Nephron progenitor cell (in vitro differentiated cells): ENCODE data around the gene PNKP.

Experiments used
- DNase-seq: peaks from one replicate; pipeline ENCODE4 v3.0.0; 2021
- H3K27ac Mint-ChIP-seq: 2 replicates; pipeline ENCODE4 v1.8.0; 2021; ENCODE audit warnings: mild to moderate bottlenecking, moderate library complexity, mixed read lengths
- H3K27me3 Mint-ChIP-seq: 2 replicates; pipeline ENCODE4 v1.8.0; 2021; ENCODE audit warnings: mild to moderate bottlenecking, low read depth, mixed read lengths; ENCODE audit not compliant: poor library complexity
- H3K36me3 Mint-ChIP-seq: 2 replicates; pipeline ENCODE4 v1.8.0; 2021; ENCODE audit warnings: low read depth, mixed read lengths
- H3K4me1 Mint-ChIP-seq: 2 replicates; pipeline ENCODE4 v1.8.0; 2021; ENCODE audit warnings: mixed read lengths
- H3K4me3 Mint-ChIP-seq: 2 replicates; pipeline ENCODE4 v1.8.0; 2021; ENCODE audit warnings: mild to moderate bottlenecking, moderate library complexity, mixed read lengths
- H3K9me3 Mint-ChIP-seq: 2 replicates; pipeline ENCODE4 v1.8.0; 2021; ENCODE audit warnings: mild to moderate bottlenecking, moderate library complexity, mixed read lengths
- TF ChIP-seq, protein P1 (sequence below): fragments of 200-600 bp; sonication (generic); IDR thresholded peaks from 2 replicates; pipeline ENCODE4 v1.5.0; 2021; ENCODE audit warnings: antibody characterized with exemption

PNKP gene

DNA sequence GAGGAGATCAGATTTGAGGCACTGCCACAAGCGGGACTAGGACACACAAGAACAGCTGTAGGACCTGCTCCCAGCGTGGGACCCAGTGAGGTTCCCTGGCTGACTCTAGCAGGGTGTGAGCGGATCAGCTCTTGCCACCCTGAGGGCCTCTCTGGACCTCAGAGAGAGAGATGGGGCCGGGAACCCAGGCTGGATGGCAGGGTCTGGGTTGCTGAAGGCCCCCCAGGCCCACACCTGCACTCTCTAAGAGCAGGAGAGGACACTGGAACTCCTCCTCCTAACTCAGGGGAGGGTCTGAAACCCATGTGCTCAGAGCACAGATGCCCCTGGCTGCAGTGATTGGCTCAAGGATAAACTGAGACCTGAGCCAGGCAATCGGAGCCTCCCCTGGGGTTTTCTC lies 42.8 kb upstream of the PNKP start:
- Mint-ChIP-seq H3K27ac (no peak overlapping the region), H3K27me3 (no peaks in the 10 kb centered on the region), H3K4me1 (peaks cover 21% of the 10 kb centered on the region), H3K9me3 (peaks cover 3% of the 10 kb centered on the region), H3K36me3 (peaks cover 75% of the 10 kb centered on the region), H3K4me3 (no peak overlapping the region)
- DNase-seq, result no peak
- TF ChIP-seq, protein P1, sequence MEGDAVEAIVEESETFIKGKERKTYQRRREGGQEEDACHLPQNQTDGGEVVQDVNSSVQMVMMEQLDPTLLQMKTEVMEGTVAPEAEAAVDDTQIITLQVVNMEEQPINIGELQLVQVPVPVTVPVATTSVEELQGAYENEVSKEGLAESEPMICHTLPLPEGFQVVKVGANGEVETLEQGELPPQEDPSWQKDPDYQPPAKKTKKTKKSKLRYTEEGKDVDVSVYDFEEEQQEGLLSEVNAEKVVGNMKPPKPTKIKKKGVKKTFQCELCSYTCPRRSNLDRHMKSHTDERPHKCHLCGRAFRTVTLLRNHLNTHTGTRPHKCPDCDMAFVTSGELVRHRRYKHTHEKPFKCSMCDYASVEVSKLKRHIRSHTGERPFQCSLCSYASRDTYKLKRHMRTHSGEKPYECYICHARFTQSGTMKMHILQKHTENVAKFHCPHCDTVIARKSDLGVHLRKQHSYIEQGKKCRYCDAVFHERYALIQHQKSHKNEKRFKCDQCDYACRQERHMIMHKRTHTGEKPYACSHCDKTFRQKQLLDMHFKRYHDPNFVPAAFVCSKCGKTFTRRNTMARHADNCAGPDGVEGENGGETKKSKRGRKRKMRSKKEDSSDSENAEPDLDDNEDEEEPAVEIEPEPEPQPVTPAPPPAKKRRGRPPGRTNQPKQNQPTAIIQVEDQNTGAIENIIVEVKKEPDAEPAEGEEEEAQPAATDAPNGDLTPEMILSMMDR, result no peak

DNA sequence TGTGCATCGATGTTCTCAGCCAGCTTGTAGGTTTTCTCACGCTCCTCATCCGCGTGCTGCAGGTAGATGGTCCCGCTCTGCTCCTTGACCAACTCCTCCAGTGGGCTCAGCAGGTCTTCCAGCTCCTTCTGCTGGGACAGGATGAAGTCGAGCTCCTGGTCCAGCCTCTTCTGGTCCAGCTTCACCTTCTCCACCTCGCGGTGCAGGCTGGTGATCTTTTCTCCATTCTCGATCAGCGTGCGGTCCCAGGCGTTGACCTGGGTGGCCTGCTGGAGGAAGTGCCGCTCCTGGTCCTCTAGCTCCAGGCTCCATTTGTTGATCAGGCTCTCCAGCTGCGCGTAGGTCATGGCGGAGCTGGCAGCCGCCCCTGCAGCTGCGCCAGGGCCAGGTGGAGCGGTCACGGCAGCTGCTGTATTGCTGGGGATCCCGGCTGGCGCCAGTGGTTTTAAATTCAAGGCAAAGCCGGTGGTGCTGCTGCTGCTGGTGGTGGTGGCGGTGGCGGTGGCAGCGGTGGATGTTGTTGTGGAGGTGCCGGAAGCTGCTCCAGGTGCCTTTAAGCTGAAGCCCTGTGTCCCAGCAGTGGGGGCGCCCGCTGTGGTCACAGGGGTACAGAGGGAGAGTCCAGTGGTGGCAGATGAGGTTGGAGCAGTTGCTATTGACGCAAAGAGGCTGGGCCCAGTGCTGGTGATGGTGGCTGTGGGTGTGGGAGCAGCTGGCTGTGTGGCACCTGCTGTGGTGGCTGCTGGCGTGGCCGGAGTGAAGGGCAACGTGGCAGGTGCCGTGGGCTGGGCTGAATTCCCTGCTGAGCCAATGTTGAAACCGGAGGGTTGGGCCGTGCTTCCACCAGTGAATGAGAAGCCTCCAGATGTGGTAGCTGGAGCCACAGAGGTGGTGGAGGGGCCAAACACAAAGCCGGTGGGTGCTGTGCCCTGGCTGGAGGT lies 41.4 kb upstream of the PNKP start:
- H3K27ac Mint-ChIP-seq, result no peak overlapping the region
- H3K9me3 Mint-ChIP-seq, result no peaks in the 10 kb centered on the region
- H3K4me1 Mint-ChIP-seq, result peaks cover 20% of the 10 kb centered on the region
- H3K4me3 Mint-ChIP-seq, result no peak overlapping the region
- no peaks in the 10 kb centered on the region for H3K27me3 Mint-ChIP-seq
- TF ChIP-seq, protein P1, result no peak
- H3K36me3 Mint-ChIP-seq, result peaks cover 62% of the 10 kb centered on the region
- no peak for DNase-seq

DNA sequence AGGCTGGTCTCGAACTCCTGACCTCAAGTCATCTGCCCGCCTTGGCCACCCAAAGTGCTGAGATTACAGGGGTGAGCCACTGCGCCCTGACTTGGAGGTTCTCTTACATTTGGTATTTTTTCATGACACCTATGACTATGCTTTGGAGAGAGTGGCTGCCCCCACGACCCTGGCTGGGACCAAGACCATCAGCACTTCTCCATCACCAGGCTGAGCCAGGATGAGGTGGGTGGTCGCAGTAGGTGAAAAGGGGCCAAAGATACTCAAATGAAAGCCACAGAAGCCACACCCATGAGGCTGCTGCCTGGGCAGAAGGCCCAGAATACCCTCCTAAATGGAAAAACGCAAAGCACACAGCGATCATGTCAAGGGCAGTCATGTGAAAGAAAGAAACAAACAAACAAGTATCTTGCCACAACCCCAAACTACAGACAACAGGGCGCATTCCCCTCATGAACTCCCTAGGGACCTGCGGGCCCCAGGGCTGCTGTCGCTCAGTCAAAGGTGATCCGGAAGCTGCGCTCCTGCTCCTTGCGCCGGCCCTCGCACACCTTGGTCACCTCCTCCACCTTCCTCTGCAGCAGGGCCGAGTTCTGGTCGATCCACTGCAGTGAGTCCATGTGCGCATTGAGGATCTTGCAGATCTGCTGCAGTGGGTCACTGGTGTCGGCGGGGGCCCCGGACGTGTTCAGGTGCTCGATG lies 40.5 kb upstream of the PNKP start:
- Mint-ChIP-seq H3K9me3 (no peaks in the 10 kb centered on the region), H3K27me3 (no peaks in the 10 kb centered on the region), H3K36me3 (peaks cover 53% of the 10 kb centered on the region), H3K4me3 (no peak overlapping the region), H3K27ac (no peak overlapping the region), H3K4me1 (peaks cover 12% of the 10 kb centered on the region)
- no peak for DNase-seq
- TF ChIP-seq, protein P1, result no peak

DNA sequence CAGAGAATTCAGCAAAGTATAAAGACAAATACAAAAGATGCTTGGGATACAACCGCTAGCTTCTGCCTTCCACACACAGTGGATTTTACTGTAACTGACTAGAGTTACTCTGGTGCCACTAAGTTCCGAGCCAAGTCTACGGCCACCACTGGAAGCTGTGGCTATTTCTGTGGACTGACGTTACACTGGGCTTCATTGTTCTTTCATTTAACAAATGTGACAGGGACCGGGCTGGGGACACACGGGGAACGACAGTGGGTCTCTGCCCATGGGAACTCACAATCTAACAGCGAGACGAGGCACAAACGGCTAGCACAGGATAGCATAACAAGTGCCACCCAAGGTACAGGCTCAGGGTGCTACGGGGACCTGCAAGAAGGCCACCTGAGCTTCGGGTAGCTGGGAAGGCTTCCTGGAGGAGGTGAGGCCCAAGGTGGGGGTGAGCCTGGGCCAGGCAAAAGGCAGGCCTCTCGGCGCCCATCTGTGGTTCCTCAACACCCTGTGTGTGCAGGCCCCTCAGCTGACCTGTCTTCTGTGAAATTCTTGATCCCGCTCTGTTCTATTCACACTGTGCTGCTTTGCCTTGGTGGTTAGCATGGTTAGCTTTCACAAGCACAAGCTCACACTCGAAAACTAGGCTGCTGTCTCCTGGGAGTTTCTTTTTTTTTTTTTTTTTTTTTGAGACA lies 39.6 kb upstream of the PNKP start:
- H3K4me1 Mint-ChIP-seq, result peaks cover 10% of the 10 kb centered on the region
- H3K27me3 Mint-ChIP-seq, result no peaks in the 10 kb centered on the region
- TF ChIP-seq, protein P1, result no peak
- no peak overlapping the region for H3K4me3 Mint-ChIP-seq
- no peaks in the 10 kb centered on the region for H3K9me3 Mint-ChIP-seq
- no peak for DNase-seq
- peak overlapping the region; percentile 36 for H3K27ac Mint-ChIP-seq
- peaks cover 49% of the 10 kb centered on the region for H3K36me3 Mint-ChIP-seq

DNA sequence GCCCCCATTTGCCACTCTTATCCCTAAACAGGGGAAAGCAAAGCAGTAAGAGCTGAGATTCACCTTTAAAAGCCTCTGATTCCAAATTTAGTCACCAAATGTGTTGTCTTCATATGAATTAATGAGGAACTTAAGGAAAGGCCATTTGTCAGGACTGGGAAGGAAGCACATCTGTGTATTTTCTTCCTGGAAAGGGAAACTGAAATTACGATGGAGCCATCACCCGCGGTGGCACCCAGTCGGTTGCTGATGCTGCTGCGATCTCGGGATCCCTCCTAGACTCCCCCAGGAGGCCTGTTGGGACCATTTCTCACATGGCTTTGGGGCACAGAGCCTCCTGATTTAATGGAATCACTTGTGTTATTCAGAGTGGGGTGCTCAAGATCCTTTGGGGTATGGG lies 36.8 kb upstream of the PNKP start:
- DNase-seq, result no peak
- Mint-ChIP-seq H3K4me1 (no peaks in the 10 kb centered on the region), H3K9me3 (no peaks in the 10 kb centered on the region), H3K4me3 (no peak overlapping the region), H3K27ac (peak overlapping the region; percentile 36), H3K27me3 (no peaks in the 10 kb centered on the region), H3K36me3 (peaks cover 31% of the 10 kb centered on the region)
- TF ChIP-seq, protein P1, result no peak
